GM12878 (cell line): Measurements from ENCODE around the gene VTCN1. TPM values are rescaled to one million over a fixed set of nuclear protein-coding genes. Genes with fewer than 3 reads are reported as not detected.

Experiments
- ATAC-seq: fragments of 200-7000 bp; cut with Tn5 transposase; 3 replicates; pipeline ENCODE4 v1.9.1; 2020; ENCODE audit warnings: mild to moderate bottlenecking, moderate library complexity
- BruUV-seq: library from RNA; stranded (reverse); fragments of 400-500 nt; replicated peaks from 2 replicates; lab custom pipeline; 2021; lab: Mats Ljungman, UMichigan
- CTCF ChIA-PET: fragments of 300-600 bp; sonication (Branson Sonifier 250); formaldehyde crosslinking; extraction: SDS; loops from one replicate; lab custom pipeline; 2021; ENCODE audit warnings: inconsistent platforms; lab: Yijun Ruan, JAX
- POLR2A ChIA-PET: fragments of 350-600 bp; formaldehyde crosslinking; extraction: SDS; loops from one replicate; lab custom pipeline; 2021; ENCODE audit warnings: inconsistent platforms; lab: Charles Lee
- RAD21 ChIA-PET: fragments of 300-600 bp; sonication (Branson Sonifier 250); formaldehyde crosslinking; loops from one replicate; lab custom pipeline; 2023; ENCODE audit warnings: antibody characterized with exemption; ENCODE audit not compliant: unreplicated experiment; lab: Charles Lee
- SMC1A ChIA-PET: fragments of 300-600 bp; sonication (Branson Sonifier 250); formaldehyde crosslinking; loops from one replicate; lab custom pipeline; 2023; ENCODE audit not compliant: unreplicated experiment, uncharacterized antibody; lab: Charles Lee
- DNase-seq: peaks from one replicate; pipeline ENCODE4 v3.0.0-alpha.2; 2011; ENCODE audit warnings: low read depth, low spot score
- FAIRE-seq: peaks from 3 replicates; lab custom pipeline; 2011; peaks lifted over from hg19 to GRCh38; lab: Jason Lieb, UNC
- H2AFZ ChIP-seq: 2 replicates; pipeline ENCODE4 v1.6.0; 2011; ENCODE audit warnings: low read depth, low read length, control low read depth; ENCODE audit not compliant: control insufficient read depth
- H3K27ac ChIP-seq: 2 replicates; pipeline ENCODE4 v1.5.1; 2011; ENCODE audit warnings: control low read depth; ENCODE audit not compliant: control insufficient read depth, insufficient read depth
- H3K27me3 ChIP-seq, 2 experiments: replicated peaks in 1 of 2; 2 replicates each; pipeline versions ENCODE4 v1.6.0 to v1.6.1; 2011; ENCODE audit warnings: low read length in 1 of 2; ENCODE audit not compliant: control insufficient read depth in 2 of 2, insufficient read depth in 2 of 2
- H3K36me3 ChIP-seq, 2 experiments: 2 replicates each; pipeline ENCODE4 v1.5.1; 2011; ENCODE audit warnings: low read length in 1 of 2; ENCODE audit not compliant: control insufficient read depth in 2 of 2, insufficient read depth in 2 of 2
- H3K4me1 ChIP-seq: 2 replicates; pipeline ENCODE4 v1.6.1; 2011; ENCODE audit warnings: mild to moderate bottlenecking, low read length, moderate library complexity, mixed read lengths; ENCODE audit not compliant: control insufficient read depth, insufficient read depth
- H3K4me2 ChIP-seq: 2 replicates; pipeline ENCODE4 v1.6.0; 2011; ENCODE audit warnings: control low read depth; ENCODE audit not compliant: control insufficient read depth, insufficient read depth
- H3K4me3 ChIP-seq: fragments of 200-600 bp; sonication (generic); 2 replicates; pipeline ENCODE4 v1.5.1; 2016
- H3K79me2 ChIP-seq: 2 replicates; pipeline ENCODE4 v1.6.0; 2011; ENCODE audit warnings: low read length; ENCODE audit not compliant: control insufficient read depth, insufficient read depth
- H3K9ac ChIP-seq: 2 replicates; pipeline ENCODE4 v1.8.0; 2011; ENCODE audit warnings: low read length, control low read depth, mixed read lengths; ENCODE audit not compliant: control insufficient read depth, insufficient read depth
- H3K9me3 ChIP-seq: replicated peaks from 3 replicates; pipeline ENCODE4 v1.5.1; 2011; ENCODE audit warnings: mild to moderate bottlenecking, low read length; ENCODE audit not compliant: control insufficient read depth, insufficient read depth
- H4K20me1 ChIP-seq: 2 replicates; pipeline ENCODE4 v1.6.0; 2011; ENCODE audit not compliant: control insufficient read depth, insufficient read depth
- CUX1 ChIP-seq: IDR thresholded peaks from 2 replicates; pipeline ENCODE4 v1.6.1; 2012; ENCODE audit warnings: improper control_type of control experiment, low read depth, low read length; ENCODE audit not compliant: insufficient replicate concordance
- FOXM1 ChIP-seq: IDR thresholded peaks from 2 replicates; pipeline ENCODE4 v1.6.1; 2012; ENCODE audit warnings: low read depth, mild to moderate bottlenecking, inconsistent platforms, low read length, moderate library complexity
- IRF4 ChIP-seq: IDR thresholded peaks from 2 replicates; pipeline ENCODE4 v1.6.1; 2011; ENCODE audit warnings: low read depth, low read length
- KLF5 ChIP-seq: fragments of 450-650 bp; IDR thresholded peaks from 2 replicates; pipeline ENCODE4 v1.6.1; 2014; ENCODE audit warnings: mild to moderate bottlenecking; ENCODE audit not compliant: partially characterized antibody
- MTA2 ChIP-seq: fragments of 450-650 bp; IDR thresholded peaks from 2 replicates; pipeline ENCODE4 v1.6.1; 2016; ENCODE audit warnings: low read depth, mild to moderate bottlenecking, moderate library complexity
- RAD51 ChIP-seq: fragments of 450-650 bp; IDR thresholded peaks from 2 replicates; pipeline ENCODE4 v1.6.1; 2016; ENCODE audit warnings: moderate library complexity, mild to moderate bottlenecking, inconsistent platforms
- SIX5 ChIP-seq: IDR thresholded peaks from 2 replicates; pipeline ENCODE4 v1.6.1; 2011; ENCODE audit warnings: mild to moderate bottlenecking, low read depth, low read length, moderate library complexity; ENCODE audit not compliant: severe bottlenecking
- USF1 ChIP-seq: IDR thresholded peaks from 2 replicates; pipeline ENCODE4 v1.6.1; 2011; ENCODE audit warnings: borderline replicate concordance, low read depth, mild to moderate bottlenecking, moderate library complexity, mixed read lengths, low read length; ENCODE audit not compliant: insufficient read depth; ENCODE audit errors: extremely low read length
- WGBS: methylation state at CpG from one replicate; pipeline ENCODE4 v1.1.6; 2016; ENCODE audit warnings: low lambda C conversion rate; ENCODE audit not compliant: insufficient replicate concordance, insufficient coverage; ENCODE audit errors: missing lambda C conversion rate; 5-methylcytosine and 5-hydroxymethylcytosine counted together
- in situ Hi-C: fragments of 300-500 bp; cut with MboI; formaldehyde crosslinking; loops from 9 replicates; pipeline ENCODE4 v1.14.3; 2018; ENCODE audit warnings: mixed read lengths
- intact Hi-C: fragments of 100-400 bp; cut with micrococcal nuclease; formaldehyde crosslinking; loops from one replicate; pipeline ENCODE4 v1.14.2; 2022; ENCODE audit not compliant: unreplicated experiment
- polyA plus RNA-seq, 11 experiments: library from polyadenylated mRNA; depleted of rRNA in 4 of 11; unstranded in 6 of 11; stranded (reverse) in 5 of 11; fragments of >200 nt; fragmentation: Nextera tagmentation in 4 of 11; fragmentation: Illumina TruSeq in 1 of 11; extraction: Ambion mirVana in 4 of 11; extraction: Trizol in 1 of 11; gene quantifications; 1 replicate in 1 of 11; 2 replicates in 10 of 11; pipeline versions ENCODE4 v1.2.1 to v1.2.3, GENCODE V29; 2011 to 2016; ENCODE audit warnings: inconsistent platforms in 2 of 11, missing spikeins in 2 of 11, low read depth in 1 of 11
- total RNA-seq, 4 experiments: library from RNA; depleted of rRNA in 3 of 4; stranded (reverse); fragments of >200 nt in 3 of 4; fragmentation: Illumina TruSeq in 1 of 4; extraction: Trizol in 1 of 4; gene quantifications; 2 replicates each; pipeline versions ENCODE4 v1.2.1 to v1.2.3, GENCODE V29; 2013 to 2021
- TF ChIP-seq, protein P1 (sequence below): fragments of 450-650 bp; IDR thresholded peaks from 2 replicates; pipeline ENCODE4 v1.6.1; 2016; ENCODE audit warnings: mild to moderate bottlenecking, moderate library complexity, borderline replicate concordance
- TF ChIP-seq, protein P2 (sequence below): IDR thresholded peaks from 2 replicates; pipeline ENCODE4 v1.6.1; 2012; ENCODE audit warnings: low read depth, low read length, improper control_type of control experiment

VTCN1 gene
- total and polyA plus RNA-seq, 10 of the 15 experiments (the other 5 are each of a cell fraction or from before 2014, with no cell fraction given), result not detected

GRCh38 chr1:117110774-117111173, 100.0 kb downstream of the VTCN1 start (continued):
- TF ChIP-seq, protein P1, sequence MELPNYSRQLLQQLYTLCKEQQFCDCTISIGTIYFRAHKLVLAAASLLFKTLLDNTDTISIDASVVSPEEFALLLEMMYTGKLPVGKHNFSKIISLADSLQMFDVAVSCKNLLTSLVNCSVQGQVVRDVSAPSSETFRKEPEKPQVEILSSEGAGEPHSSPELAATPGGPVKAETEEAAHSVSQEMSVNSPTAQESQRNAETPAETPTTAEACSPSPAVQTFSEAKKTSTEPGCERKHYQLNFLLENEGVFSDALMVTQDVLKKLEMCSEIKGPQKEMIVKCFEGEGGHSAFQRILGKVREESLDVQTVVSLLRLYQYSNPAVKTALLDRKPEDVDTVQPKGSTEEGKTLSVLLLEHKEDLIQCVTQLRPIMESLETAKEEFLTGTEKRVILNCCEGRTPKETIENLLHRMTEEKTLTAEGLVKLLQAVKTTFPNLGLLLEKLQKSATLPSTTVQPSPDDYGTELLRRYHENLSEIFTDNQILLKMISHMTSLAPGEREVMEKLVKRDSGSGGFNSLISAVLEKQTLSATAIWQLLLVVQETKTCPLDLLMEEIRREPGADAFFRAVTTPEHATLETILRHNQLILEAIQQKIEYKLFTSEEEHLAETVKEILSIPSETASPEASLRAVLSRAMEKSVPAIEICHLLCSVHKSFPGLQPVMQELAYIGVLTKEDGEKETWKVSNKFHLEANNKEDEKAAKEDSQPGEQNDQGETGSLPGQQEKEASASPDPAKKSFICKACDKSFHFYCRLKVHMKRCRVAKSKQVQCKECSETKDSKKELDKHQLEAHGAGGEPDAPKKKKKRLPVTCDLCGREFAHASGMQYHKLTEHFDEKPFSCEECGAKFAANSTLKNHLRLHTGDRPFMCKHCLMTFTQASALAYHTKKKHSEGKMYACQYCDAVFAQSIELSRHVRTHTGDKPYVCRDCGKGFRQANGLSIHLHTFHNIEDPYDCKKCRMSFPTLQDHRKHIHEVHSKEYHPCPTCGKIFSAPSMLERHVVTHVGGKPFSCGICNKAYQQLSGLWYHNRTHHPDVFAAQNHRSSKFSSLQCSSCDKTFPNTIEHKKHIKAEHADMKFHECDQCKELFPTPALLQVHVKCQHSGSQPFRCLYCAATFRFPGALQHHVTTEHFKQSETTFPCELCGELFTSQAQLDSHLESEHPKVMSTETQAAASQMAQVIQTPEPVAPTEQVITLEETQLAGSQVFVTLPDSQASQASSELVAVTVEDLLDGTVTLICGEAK, result no peak

DNA sequence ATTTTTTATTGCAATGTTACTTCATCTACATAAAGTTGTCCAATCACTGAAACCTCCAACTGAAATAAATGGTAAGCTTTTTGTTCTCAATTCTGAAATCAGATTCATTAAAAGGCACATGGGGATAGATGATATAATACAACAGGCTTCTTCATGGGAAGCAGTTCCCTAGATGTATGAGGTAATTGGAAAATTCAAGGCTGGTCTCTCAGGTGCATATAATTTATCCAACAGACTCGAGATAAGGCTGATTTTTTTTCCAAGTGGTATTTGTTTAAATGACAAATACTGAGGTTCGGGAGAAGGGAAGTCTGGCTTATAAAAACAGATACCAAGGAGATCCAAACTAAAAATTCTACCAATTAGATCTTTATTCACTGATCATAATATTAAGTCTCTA, 103.4 kb downstream of the VTCN1 start:
- in situ Hi-C loops (no loop called here), intact Hi-C loops (no loop called here)
- Histone ChIP-seq H3K4me1 (no peaks in the 10 kb centered on the region), H2AFZ (no peak overlapping the region), H4K20me1 (no peaks in the 10 kb centered on the region), H3K79me2 (no peaks in the 10 kb centered on the region), H3K36me3 (peaks cover 5 to 35% of the 10 kb centered on the region in 2 experiments), H3K27me3 (no peaks in the 10 kb centered on the region), H3K9ac (no peak overlapping the region), H3K4me3 (no peak overlapping the region), H3K9me3 (no peaks in the 10 kb centered on the region), H3K27ac (no peak overlapping the region), H3K4me2 (no peak overlapping the region)
- SMC1A ChIA-PET, result interaction anchor here (0.8 kb wide), 1 partner anchor 419 kb away, joined by 3 read pairs; no protein-coding TSS in a partner anchor
- ATAC-seq (no peak), DNase-seq (no peak), FAIRE-seq (no peak)
- WGBS, result 91% methylated on average over 2 of the region's 2 CpGs
- POLR2A ChIA-PET, result interaction anchor here (1.8 kb wide), 1 partner anchor 14 kb away, joined by 4 read pairs; no protein-coding TSS in a partner anchor
- BruUV-seq, result TSS peak; percentile 2
- RAD21 ChIA-PET, result no interaction called here
- CTCF ChIA-PET, result interaction anchor here (1.1 kb wide), 1 partner anchor 21 kb away, joined by 8 read pairs; no protein-coding TSS in a partner anchor
- TF ChIP-seq KLF5, result no peak
- TF ChIP-seq RAD51, result no peak
- no peak for TF ChIP-seq USF1
- TF ChIP-seq MTA2, result no peak
- no peak for TF ChIP-seq CUX1
- TF ChIP-seq SIX5, result no peak
- TF ChIP-seq IRF4, result no peak
- TF ChIP-seq FOXM1, result no peak
- TF ChIP-seq, protein P2, sequence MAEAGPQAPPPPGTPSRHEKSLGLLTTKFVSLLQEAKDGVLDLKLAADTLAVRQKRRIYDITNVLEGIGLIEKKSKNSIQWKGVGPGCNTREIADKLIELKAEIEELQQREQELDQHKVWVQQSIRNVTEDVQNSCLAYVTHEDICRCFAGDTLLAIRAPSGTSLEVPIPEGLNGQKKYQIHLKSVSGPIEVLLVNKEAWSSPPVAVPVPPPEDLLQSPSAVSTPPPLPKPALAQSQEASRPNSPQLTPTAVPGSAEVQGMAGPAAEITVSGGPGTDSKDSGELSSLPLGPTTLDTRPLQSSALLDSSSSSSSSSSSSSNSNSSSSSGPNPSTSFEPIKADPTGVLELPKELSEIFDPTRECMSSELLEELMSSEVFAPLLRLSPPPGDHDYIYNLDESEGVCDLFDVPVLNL, result no peak
